ENCODE results near the gene PPFIA2. TPM values are rescaled to one million over a fixed set of nuclear protein-coding genes. Genes with fewer than 3 reads are reported as not detected.
A peak's percentile ranks its signal among the peaks of the same experiment; 100 is the strongest.

PPFIA2 gene
- total RNA-seq, 1 experiment from 2014 or later: 0.10 TPM

DNA sequence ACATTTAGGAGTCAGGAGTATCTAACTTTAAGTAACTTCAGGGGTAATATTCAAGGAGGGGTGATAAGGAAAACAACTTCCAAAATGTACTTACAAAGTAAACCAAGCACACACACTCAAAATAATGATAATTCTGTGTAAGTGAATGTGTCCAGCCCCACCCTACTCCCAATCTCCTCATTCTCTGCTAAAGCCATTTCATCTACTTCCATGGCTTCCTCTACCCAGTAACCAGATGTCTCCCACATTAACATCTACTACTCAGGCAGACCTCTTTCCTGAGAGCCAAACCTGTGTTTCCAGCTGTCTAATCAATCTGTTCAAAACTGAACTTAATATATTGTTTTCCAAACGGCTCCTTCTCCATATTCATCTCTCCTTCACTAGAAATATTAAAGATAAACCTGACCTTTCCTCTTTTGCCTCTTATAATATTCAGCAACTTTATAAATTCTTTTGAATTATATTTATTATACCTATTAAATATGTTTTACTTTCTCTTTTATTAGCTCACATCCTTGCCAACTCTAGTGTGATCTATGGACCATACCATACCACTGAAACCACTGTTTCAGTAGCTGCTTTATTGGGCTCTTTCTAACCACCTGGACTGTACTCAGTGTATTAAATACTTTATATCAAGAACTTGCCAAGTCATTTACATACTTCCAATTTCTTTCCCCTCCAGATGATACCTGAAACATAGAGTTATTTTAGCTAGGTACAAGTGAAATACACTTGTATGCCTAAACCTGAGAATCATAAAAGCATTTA is 170.7 kb downstream of the PPFIA2 start:
- in situ Hi-C loops (cut with HindIII; ENCODE audit: low pct_unique_long_range_greater_than_20kb, low sequenced_read_pairs): no loop called here
- DNase-seq (ENCODE audit: low read depth): no peak

GRCh38 chr12:81585787-81586186 is 173.4 kb downstream of the PPFIA2 start:
- DNase-seq (ENCODE audit: low read depth): no peak

GRCh38 chr12:81573228-81573627 is 185.9 kb downstream of the PPFIA2 start:
- in situ Hi-C loops (cut with HindIII; ENCODE audit: low pct_unique_long_range_greater_than_20kb, low sequenced_read_pairs): no loop called here
- peak; percentile 30 for DNase-seq (ENCODE audit: low read depth)

More at GRCh38 chr12:81585787-81586186, 173.4 kb downstream of the PPFIA2 start:
- in situ Hi-C loops (cut with HindIII; ENCODE audit: low pct_unique_long_range_greater_than_20kb, low sequenced_read_pairs): no loop called here

GRCh38 chr12:81572411-81572810 is 186.7 kb downstream of the PPFIA2 start:
- in situ Hi-C loops (cut with HindIII; ENCODE audit: low pct_unique_long_range_greater_than_20kb, low sequenced_read_pairs): no loop called here
- no peak for DNase-seq (ENCODE audit: low read depth)

- DNase-seq (ENCODE audit: low read depth): no peak
- in situ Hi-C loops (cut with HindIII; ENCODE audit: low pct_unique_long_range_greater_than_20kb, low sequenced_read_pairs): no loop called here
These were observed 188.9 kb downstream of the PPFIA2 start for GRCh38 chr12:81570234-81570633.

DNA sequence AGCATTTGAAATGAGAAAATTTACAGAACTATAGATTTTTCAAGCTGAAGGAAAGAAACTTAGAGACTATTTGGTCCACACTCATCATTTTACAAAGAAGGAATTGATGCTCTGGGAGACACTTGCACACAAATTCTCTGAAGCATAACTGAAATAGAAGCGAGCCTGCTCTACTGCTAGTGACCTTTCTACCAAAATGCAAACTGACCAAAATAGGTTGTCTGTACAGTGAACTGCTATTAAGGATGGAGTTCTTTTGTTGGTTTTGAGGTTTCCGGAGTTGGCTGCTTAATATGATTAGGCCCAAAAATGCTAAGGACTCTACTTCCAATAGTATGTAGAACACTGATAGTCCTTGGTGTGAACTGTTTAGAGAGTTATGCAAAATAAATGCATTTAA is 194.9 kb downstream of the PPFIA2 start:
- no peak for DNase-seq (ENCODE audit: low read depth)
- in situ Hi-C loops (cut with HindIII; ENCODE audit: low pct_unique_long_range_greater_than_20kb, low sequenced_read_pairs): no loop called here

DNA sequence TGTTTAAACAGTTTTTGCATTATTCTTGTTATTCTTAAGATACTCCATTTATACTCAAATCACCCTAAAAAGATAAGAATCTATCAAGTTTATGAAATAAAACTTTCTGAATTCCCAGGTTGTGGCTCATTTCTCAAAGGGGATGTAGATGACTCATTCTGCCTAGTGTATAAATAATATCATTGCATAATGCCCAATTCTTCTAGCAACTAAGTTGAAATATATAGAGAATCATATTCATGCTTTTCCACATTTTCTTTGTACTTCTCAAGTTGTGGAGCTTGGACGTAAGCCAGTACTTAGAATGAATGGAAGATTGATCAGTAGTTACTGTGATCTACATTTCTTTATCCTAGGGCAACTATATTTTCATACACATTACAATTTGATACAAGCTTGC is 201.1 kb downstream of the PPFIA2 start:
- no peak for DNase-seq (ENCODE audit: low read depth)
- in situ Hi-C loops (cut with HindIII; ENCODE audit: low pct_unique_long_range_greater_than_20kb, low sequenced_read_pairs): no loop called here

DNA sequence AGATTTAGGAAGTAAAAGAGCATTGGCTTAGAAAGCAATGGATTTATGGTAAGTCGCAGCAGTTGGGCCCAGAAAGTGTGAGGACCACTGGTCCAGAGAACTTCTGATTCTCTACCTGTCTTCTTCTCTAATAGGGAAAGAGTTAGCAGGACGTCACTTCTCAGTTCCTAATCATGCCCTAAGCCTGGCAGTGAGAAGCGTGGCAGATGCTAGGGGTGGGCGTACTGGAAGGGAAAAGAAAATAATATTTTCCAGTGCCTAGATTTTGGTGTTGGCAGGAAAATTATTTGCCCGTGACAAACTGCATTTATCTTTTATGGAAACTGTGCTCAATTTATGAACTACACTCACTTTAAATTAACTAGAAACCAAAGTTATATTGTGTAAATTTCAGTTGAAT is 212.3 kb downstream of the PPFIA2 start:
- DNase-seq (ENCODE audit: low read depth): no peak
- in situ Hi-C loops (cut with HindIII; ENCODE audit: low pct_unique_long_range_greater_than_20kb, low sequenced_read_pairs): no loop called here

DNA sequence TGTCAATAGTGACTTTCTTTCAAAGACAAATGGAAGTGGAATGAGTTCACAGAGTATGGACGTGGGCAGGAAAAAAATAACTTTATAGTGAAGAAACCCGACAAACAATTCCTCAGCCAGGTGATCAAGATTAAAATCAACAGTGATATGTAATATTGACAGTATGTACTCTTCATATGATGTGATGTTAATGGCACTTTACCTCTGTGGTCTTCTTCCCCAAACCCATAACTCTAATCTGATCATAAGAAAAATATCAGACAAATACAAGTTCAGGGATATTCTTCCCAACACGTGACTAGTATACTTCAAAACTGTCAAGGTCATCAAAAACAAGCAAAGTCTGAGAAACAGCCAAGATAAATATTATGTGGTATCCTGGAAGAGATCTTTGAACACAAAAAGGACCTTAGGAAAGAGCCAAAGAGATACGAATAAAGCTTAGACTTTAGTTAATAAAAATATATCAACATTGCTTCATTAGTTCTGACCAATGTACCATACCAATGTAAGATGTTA is 215.5 kb downstream of the PPFIA2 start:
- DNase-seq (ENCODE audit: low read depth): no peak
- in situ Hi-C loops (cut with HindIII; ENCODE audit: low pct_unique_long_range_greater_than_20kb, low sequenced_read_pairs): no loop called here

DNA sequence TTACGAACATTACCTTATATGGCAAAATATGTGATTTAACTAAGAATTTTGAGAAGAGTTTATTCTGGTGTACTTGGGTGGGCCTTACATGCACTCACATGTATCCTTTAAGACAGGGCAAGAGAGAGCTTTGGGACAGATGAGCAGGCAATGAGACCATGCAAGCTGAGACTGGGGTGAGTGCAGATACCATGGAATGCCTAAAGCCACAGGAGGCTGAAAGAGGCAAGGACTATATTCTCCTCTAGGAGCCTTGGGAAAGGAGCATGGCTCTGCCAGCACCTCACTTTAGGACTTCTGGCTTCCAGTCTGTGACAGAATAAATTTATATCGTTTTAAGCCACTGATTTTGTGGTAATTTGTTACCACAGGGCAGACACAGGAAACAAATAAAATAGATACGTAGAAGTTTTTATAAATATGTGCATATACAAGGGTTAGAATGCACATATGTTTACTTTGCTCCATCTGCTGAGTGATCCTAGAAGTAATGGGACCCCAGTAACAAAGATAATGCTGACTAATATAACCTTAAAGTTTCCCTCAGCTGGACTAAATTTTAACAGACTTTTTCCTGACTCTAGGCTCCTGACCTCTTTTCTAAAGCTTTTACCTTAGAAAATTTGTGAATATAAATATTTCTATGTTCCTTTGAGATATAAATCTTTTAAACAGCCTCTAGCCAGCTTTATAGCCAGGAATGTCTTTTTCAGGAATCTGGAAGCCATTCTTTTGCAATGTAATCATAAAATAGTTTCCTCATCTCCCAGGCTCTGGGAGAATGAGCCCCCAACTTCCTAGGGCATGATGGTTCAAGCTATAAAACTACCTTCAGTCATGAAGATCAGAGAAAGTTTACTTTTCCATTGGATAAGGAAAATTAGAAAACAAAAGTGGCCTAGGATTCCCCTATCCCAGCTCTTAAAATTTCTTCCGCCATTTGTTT is 216.8 kb downstream of the PPFIA2 start:
- in situ Hi-C loops (cut with HindIII; ENCODE audit: low pct_unique_long_range_greater_than_20kb, low sequenced_read_pairs): no loop called here
- no peak for DNase-seq (ENCODE audit: low read depth)

DNA sequence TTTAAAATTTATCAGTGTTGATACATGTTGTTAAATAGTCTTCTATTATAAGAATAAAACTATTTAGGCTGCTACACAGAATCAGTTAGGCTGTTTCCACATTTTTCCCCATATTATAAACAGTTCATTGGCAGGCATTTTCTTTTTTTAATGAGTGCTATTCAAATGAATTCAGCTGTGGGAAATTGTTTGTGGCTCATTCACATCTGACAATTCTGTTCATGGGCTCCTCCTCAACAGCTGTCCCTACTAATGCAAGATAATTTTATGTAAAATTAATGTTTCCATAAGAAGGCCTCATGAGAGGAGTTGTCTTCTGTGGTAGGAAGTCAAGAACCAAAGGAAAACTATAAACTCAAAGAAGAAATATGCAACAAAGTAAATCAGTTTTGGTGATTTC is 218.0 kb downstream of the PPFIA2 start:
- in situ Hi-C loops (cut with HindIII; ENCODE audit: low pct_unique_long_range_greater_than_20kb, low sequenced_read_pairs): no loop called here
- no peak for DNase-seq (ENCODE audit: low read depth)

DNA sequence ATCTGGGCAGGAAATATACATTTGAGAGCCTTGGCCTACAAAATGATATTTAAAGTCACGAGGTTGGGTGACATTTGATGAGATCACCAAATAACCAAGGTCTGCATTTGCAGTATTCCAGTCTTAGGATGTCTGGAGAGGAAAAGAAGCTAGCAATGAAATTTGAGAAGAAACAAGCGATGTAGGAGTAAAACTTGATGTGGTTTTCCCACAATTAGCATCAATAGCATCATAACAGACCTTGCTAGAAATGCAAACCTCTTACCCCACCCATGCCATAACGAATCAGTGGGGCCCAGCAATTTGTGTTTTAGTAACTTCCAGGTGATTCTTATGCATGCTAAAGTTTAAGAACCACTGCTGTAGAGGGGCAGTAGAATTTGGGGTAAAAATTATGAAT is 219.9 kb downstream of the PPFIA2 start:
- in situ Hi-C loops (cut with HindIII; ENCODE audit: low pct_unique_long_range_greater_than_20kb, low sequenced_read_pairs): no loop called here
- no peak for DNase-seq (ENCODE audit: low read depth)

DNA sequence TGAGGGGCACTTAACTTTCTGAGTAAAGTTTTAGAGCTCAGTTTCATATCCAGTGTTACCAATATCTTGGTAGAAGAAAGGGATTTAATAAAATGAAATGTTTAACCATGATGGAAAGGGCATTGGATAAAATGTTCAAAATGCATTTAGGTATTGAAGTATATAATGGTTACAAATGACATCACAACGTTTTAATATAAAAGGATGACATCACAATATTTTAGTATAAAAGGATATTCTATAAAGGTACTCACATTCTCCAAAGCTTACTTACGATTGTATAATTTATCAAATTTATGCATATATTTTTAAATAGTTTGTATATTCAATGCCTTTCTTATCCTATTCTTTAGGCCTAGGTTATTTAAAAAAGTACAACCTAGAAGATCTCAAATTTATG is 226.1 kb downstream of the PPFIA2 start:
- in situ Hi-C loops (cut with HindIII; ENCODE audit: low pct_unique_long_range_greater_than_20kb, low sequenced_read_pairs): no loop called here
- no peak for DNase-seq (ENCODE audit: low read depth)

DNA sequence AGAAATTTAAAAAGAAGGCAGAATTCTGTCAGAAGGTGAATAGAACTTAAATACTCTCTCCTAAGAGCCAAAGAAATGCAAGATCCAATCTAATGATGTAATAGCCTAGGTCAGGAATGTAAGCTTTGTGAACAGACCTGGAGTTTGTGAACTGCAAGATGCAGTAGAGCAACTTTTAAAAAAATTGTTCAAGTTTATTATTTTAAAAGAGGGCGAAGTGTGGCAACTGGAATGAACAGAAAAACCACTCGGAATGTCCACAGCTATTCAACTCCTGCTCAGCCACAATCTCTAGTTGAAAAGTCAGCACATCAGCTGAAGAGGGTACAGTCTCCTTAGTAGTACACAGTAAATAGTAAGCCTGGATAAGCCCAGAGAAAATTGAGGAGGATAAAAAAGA is 228.8 kb downstream of the PPFIA2 start:
- in situ Hi-C loops (cut with HindIII; ENCODE audit: low pct_unique_long_range_greater_than_20kb, low sequenced_read_pairs): no loop called here
- no peak for DNase-seq (ENCODE audit: low read depth)

- peak; percentile 49 for DNase-seq (ENCODE audit: low read depth)
- in situ Hi-C loops (cut with HindIII; ENCODE audit: low pct_unique_long_range_greater_than_20kb, low sequenced_read_pairs): no loop called here
These were observed 238.8 kb downstream of the PPFIA2 start for GRCh38 chr12:81520064-81520945.

GRCh38 chr12:81518638-81519037 is 240.5 kb downstream of the PPFIA2 start:
- in situ Hi-C loops (cut with HindIII; ENCODE audit: low pct_unique_long_range_greater_than_20kb, low sequenced_read_pairs): no loop called here

GRCh38 chr12:81517296-81517695 is 241.9 kb downstream of the PPFIA2 start:
- DNase-seq (ENCODE audit: low read depth): no peak

More at GRCh38 chr12:81518638-81519037, 240.5 kb downstream of the PPFIA2 start:
- DNase-seq (ENCODE audit: low read depth): no peak

More at GRCh38 chr12:81517296-81517695, 241.9 kb downstream of the PPFIA2 start:
- in situ Hi-C loops (cut with HindIII; ENCODE audit: low pct_unique_long_range_greater_than_20kb, low sequenced_read_pairs): no loop called here
